SK-N-SH (cell line): ENCODE measurements around the gene LCOR. TPM values are rescaled to one million over a fixed set of nuclear protein-coding genes. Genes with fewer than 3 reads are reported as not detected.

ENCODE experiments used
- CTCF ChIA-PET: fragments of 300-600, 350-600 bp; formaldehyde crosslinking; extraction: SDS; loops from one replicate; lab custom pipeline; 2021; lab: Yijun Ruan, JAX
- POLR2A ChIA-PET: fragments of 350-600 bp; sonication (Branson Sonifier 250); formaldehyde crosslinking; extraction: SDS; loops from one replicate; lab custom pipeline; 2020; ENCODE audit warnings: antibody characterized with exemption, inconsistent platforms; lab: Yijun Ruan, JAX
- DNase-seq: peaks from one replicate; pipeline ENCODE4 v3.0.0; 2012
- H2AFZ ChIP-seq: fragments of 200-600 bp; sonication (generic); 2 replicates; pipeline ENCODE4 v1.8.1; 2016; ENCODE audit warnings: antibody characterized with exemption, mild to moderate bottlenecking, low read depth
- H3F3A ChIP-seq: fragments of 200-600 bp; sonication (generic); replicated peaks from 2 replicates; pipeline ENCODE3; 2016; ENCODE audit warnings: antibody characterized with exemption, mild to moderate bottlenecking; ENCODE audit not compliant: insufficient read depth
- H3K27ac ChIP-seq, 2 experiments: fragments of 200-500 bp in 1 of 2; fragments of 200-600 bp in 1 of 2; sonication (Bioruptor generic) in 1 of 2; sonication (generic), shearing (Covaris generic) in 1 of 2; 2 replicates each; pipeline versions ENCODE4 v1.5.1 to v1.6.1; 2014 to 2016; ENCODE audit warnings: low read depth in 2 of 2, inconsistent platforms in 1 of 2, low read length in 1 of 2, mild to moderate bottlenecking in 1 of 2, mixed read lengths in 1 of 2
- H3K27me3 ChIP-seq: fragments of 200-600 bp; sonication (generic), shearing (Covaris generic); 2 replicates; pipeline ENCODE4 v1.6.1; 2016; ENCODE audit warnings: mixed run types; ENCODE audit not compliant: insufficient read depth
- H3K36me3 ChIP-seq, 2 experiments: fragments of 200-500 bp in 1 of 2; fragments of 200-600 bp in 1 of 2; sonication (Bioruptor generic) in 1 of 2; sonication (generic) in 1 of 2; replicated peaks in 1 of 2; 2 replicates each; pipeline versions ENCODE3 to v1.5.1; 2014 to 2016; ENCODE audit warnings: low read length in 1 of 2, mild to moderate bottlenecking in 1 of 2; ENCODE audit not compliant: insufficient read depth in 2 of 2, control insufficient read depth in 1 of 2
- H3K4me1 ChIP-seq, 2 experiments: fragments of 200-500 bp in 1 of 2; fragments of 200-600 bp in 1 of 2; sonication (Bioruptor generic) in 1 of 2; sonication (generic), shearing (Covaris generic) in 1 of 2; 2 replicates each; pipeline versions ENCODE4 v1.5.1 to v1.6.1; 2014 to 2016; ENCODE audit warnings: low read depth in 1 of 2, low read length in 1 of 2, mixed run types in 1 of 2; ENCODE audit not compliant: insufficient read depth in 2 of 2, control insufficient read depth in 1 of 2
- H3K4me2 ChIP-seq: fragments of 200-600 bp; sonication (generic), shearing (Covaris generic); 2 replicates; pipeline ENCODE4 v1.6.1; 2017; ENCODE audit warnings: mixed run types
- H3K4me3 ChIP-seq, 2 experiments: fragments of 200-500 bp in 1 of 2; fragments of 200-600 bp in 1 of 2; sonication (Bioruptor generic) in 1 of 2; sonication (generic), shearing (Covaris generic) in 1 of 2; 2 replicates each; pipeline versions ENCODE4 v1.5.1 to v1.8.1; 2014 to 2016; ENCODE audit warnings: low read depth in 2 of 2, inconsistent platforms in 1 of 2, low read length in 1 of 2, mild to moderate bottlenecking in 1 of 2, mixed read lengths in 1 of 2, moderate library complexity in 1 of 2
- H3K79me2 ChIP-seq: fragments of 200-600 bp; sonication (generic); 2 replicates; pipeline ENCODE4 v1.8.1; 2017; ENCODE audit warnings: mild to moderate bottlenecking; ENCODE audit not compliant: insufficient read depth
- H3K9ac ChIP-seq: fragments of 200-600 bp; sonication (generic); 2 replicates; pipeline ENCODE4 v1.6.1; 2017; ENCODE audit warnings: mixed run types
- H3K9me2 ChIP-seq: fragments of 200-600 bp; sonication (generic); 2 replicates; pipeline ENCODE4 v1.6.1; 2017; ENCODE audit warnings: mixed run types
- H3K9me3 ChIP-seq: fragments of 200-600 bp; sonication (generic); 2 replicates; pipeline ENCODE4 v1.6.1; 2017; ENCODE audit warnings: mixed run types, mild to moderate bottlenecking, moderate library complexity
- H4K20me1 ChIP-seq: fragments of 200-600 bp; sonication (generic); 2 replicates; pipeline ENCODE4 v1.6.1; 2017; ENCODE audit warnings: mild to moderate bottlenecking, mixed run types; ENCODE audit not compliant: insufficient read depth
- ELF1 ChIP-seq: IDR thresholded peaks from 2 replicates; pipeline ENCODE4 v1.4.0; 2012
- EP300 ChIP-seq, 2 experiments: IDR thresholded peaks; 2 replicates each; pipeline versions ENCODE4 v1.4.0 to v1.6.1; 2012; ENCODE audit warnings: borderline replicate concordance in 1 of 2, low read depth in 1 of 2, low read length in 1 of 2
- FOSL2 ChIP-seq: IDR thresholded peaks from 2 replicates; pipeline ENCODE4 v1.4.0; 2012; ENCODE audit warnings: low read depth, mild to moderate bottlenecking, moderate library complexity, borderline replicate concordance
- FOXM1 ChIP-seq: IDR thresholded peaks from 2 replicates; pipeline ENCODE4 v1.4.0; 2012; ENCODE audit warnings: low read depth, mild to moderate bottlenecking
- GABPA ChIP-seq: IDR thresholded peaks from 2 replicates; pipeline ENCODE4 v1.4.0; 2012; ENCODE audit warnings: low read depth, mild to moderate bottlenecking
- GATA2 ChIP-seq: sonication (generic); formaldehyde crosslinking; IDR thresholded peaks from 2 replicates; pipeline ENCODE4 v1.5.0; 2020; ENCODE audit warnings: mild to moderate bottlenecking, missing genetic modification reagents
- JUND ChIP-seq: IDR thresholded peaks from 2 replicates; pipeline ENCODE4 v1.4.0; 2012
- MEF2A ChIP-seq: IDR thresholded peaks from 2 replicates; pipeline ENCODE4 v1.4.0; 2012; ENCODE audit warnings: low read depth, borderline replicate concordance
- NFIC ChIP-seq: IDR thresholded peaks from 2 replicates; pipeline ENCODE4 v1.4.0; 2012; ENCODE audit warnings: borderline replicate concordance
- POLR2AphosphoS5 ChIP-seq: IDR thresholded peaks from 2 replicates; pipeline ENCODE4 v1.6.1; 2012; ENCODE audit warnings: low read depth, low read length
- RCOR1 ChIP-seq: fragments of 150-350 bp; IDR thresholded peaks from 2 replicates; pipeline ENCODE4 v1.6.1; 2017; ENCODE audit warnings: antibody characterized with exemption, low read length
- RFX5 ChIP-seq: IDR thresholded peaks from 2 replicates; pipeline ENCODE4 v1.6.1; 2012; ENCODE audit warnings: mild to moderate bottlenecking, improper control_type of control experiment, low read length
- TAF1 ChIP-seq: IDR thresholded peaks from 2 replicates; pipeline ENCODE4 v1.6.1; 2012; ENCODE audit warnings: low read depth, mild to moderate bottlenecking, low read length, moderate library complexity, borderline replicate concordance
- TCF12 ChIP-seq: IDR thresholded peaks from 2 replicates; pipeline ENCODE4 v1.4.0; 2012
- TEAD4 ChIP-seq: IDR thresholded peaks from 2 replicates; pipeline ENCODE4 v1.4.0; 2012; ENCODE audit warnings: mild to moderate bottlenecking, borderline replicate concordance; ENCODE audit not compliant: insufficient read depth
- YY1 ChIP-seq: IDR thresholded peaks from 2 replicates; pipeline ENCODE4 v1.4.0; 2012; ENCODE audit warnings: low read depth, mild to moderate bottlenecking
- WGBS: methylation state at CpG from one replicate; pipeline ENCODE4 v1.1.6; 2017; ENCODE audit warnings: low lambda C conversion rate; 5-methylcytosine and 5-hydroxymethylcytosine counted together
- polyA plus RNA-seq, 3 experiments: library from polyadenylated mRNA; depleted of rRNA; stranded (reverse); fragments of >200 nt; gene quantifications; 2 replicates each; pipeline ENCODE4 v1.2.3, GENCODE V29; 2012
- TF ChIP-seq, protein P1 (sequence below): fragments of 150-350 bp; IDR thresholded peaks from 2 replicates; pipeline ENCODE4 v1.6.1; 2017; ENCODE audit warnings: antibody characterized with exemption, low read length, low read depth, borderline replicate concordance
- TF ChIP-seq, protein P2 (sequence below): IDR thresholded peaks from 2 replicates; pipeline ENCODE4 v1.6.1; 2012; ENCODE audit warnings: mild to moderate bottlenecking, low read depth, low read length, moderate library complexity
- TF ChIP-seq, protein P3 (sequence below): IDR thresholded peaks from 2 replicates; pipeline ENCODE4 v1.4.0; 2012; ENCODE audit warnings: low read depth, borderline replicate concordance
- TF ChIP-seq, protein P4 (sequence below): IDR thresholded peaks from 2 replicates; pipeline ENCODE4 v1.4.0; 2012; ENCODE audit warnings: low read depth
- TF ChIP-seq, protein P5 (sequence below): IDR thresholded peaks from 2 replicates; pipeline ENCODE4 v1.4.0; 2012; ENCODE audit warnings: low read depth, borderline replicate concordance

The LCOR gene
- polyA plus RNA-seq, 1 of the 3 experiments (the other 2 are of a cell fraction), result 1.9 TPM

DNA sequence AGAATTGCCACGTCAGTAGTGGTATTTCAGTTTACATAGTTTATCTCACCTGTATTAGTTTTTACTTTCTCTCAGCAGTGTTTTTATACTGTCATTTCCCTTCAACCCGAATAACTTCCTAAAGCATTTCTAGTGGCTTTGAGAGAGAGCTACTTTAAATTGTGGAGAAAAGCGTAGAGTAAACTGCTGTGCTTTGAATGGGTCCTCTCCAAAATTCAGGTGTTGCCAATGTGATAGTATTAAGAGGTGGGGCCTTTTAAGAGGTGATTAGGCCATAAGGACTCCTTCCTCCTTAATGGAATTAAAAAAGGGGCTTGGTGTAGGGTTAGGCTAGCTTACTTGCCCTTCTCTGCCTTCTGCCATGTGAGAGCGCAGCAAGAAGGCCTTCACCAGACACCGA lies 98.4 kb downstream of the LCOR start:
- 94% methylated on average over 5 of the region's 5 CpGs for WGBS
- TF ChIP-seq ELF1, result no peak
- TF ChIP-seq GATA2, result no peak
- TF ChIP-seq, protein P1, sequence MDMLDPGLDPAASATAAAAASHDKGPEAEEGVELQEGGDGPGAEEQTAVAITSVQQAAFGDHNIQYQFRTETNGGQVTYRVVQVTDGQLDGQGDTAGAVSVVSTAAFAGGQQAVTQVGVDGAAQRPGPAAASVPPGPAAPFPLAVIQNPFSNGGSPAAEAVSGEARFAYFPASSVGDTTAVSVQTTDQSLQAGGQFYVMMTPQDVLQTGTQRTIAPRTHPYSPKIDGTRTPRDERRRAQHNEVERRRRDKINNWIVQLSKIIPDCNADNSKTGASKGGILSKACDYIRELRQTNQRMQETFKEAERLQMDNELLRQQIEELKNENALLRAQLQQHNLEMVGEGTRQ, result no peak
- no peak for TF ChIP-seq FOSL2
- TF ChIP-seq RCOR1, result no peak
- TF ChIP-seq RFX5, result no peak
- no peak for TF ChIP-seq MEF2A
- peaks cover 78% of the 10 kb centered on the region for H3K79me2 ChIP-seq

DNA sequence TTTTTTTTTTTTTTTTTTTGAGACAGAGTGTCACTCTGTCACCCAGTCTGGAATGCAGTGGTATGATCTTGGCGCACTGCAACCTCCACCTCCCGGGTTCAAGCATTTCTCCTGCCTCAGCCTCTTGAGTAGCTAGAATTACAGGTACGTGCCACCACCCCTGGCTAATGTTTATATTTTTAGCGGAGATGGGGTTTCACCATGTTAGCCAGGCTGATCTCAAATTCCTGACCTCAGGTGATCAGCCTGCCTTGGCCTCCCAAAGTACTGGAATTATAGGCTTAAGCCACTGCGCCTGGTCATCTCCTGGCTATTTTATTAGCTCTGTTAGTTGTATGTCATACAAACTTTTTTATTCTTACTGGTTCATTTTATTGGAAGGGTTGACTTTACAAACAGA lies 103.0 kb downstream of the LCOR start:
- no peak for DNase-seq
- no peak overlapping the region for H3K27ac ChIP-seq
- H3K36me3 ChIP-seq, result peaks cover 0 to 32% of the 10 kb centered on the region in 2 experiments
- H3K9ac ChIP-seq, result no peak overlapping the region
- H3K9me3 ChIP-seq, result no peaks in the 10 kb centered on the region
- 93% methylated on average over 5 of the region's 5 CpGs for WGBS
- H3F3A ChIP-seq, result peaks cover 8% of the 10 kb centered on the region
- H3K4me3 ChIP-seq, result no peak overlapping the region
- H2AFZ ChIP-seq, result no peak overlapping the region
- no peaks in the 10 kb centered on the region for H3K27me3 ChIP-seq
- no peaks in the 10 kb centered on the region for H3K9me2 ChIP-seq
- H3K4me1 ChIP-seq, result no peaks in the 10 kb centered on the region
- ChIA-PET POLR2A (no interaction called here), CTCF (interaction anchor here (1.2 kb wide), 1 partner anchor 565 kb away, joined by 3 read pairs; no protein-coding TSS in a partner anchor)
- H3K4me2 ChIP-seq, result no peak overlapping the region
- H3K79me2 ChIP-seq, result peaks cover 49% of the 10 kb centered on the region
- H4K20me1 ChIP-seq, result no peaks in the 10 kb centered on the region; the same call in 1 of the 2 replicates
- TF ChIP-seq, protein P2, sequence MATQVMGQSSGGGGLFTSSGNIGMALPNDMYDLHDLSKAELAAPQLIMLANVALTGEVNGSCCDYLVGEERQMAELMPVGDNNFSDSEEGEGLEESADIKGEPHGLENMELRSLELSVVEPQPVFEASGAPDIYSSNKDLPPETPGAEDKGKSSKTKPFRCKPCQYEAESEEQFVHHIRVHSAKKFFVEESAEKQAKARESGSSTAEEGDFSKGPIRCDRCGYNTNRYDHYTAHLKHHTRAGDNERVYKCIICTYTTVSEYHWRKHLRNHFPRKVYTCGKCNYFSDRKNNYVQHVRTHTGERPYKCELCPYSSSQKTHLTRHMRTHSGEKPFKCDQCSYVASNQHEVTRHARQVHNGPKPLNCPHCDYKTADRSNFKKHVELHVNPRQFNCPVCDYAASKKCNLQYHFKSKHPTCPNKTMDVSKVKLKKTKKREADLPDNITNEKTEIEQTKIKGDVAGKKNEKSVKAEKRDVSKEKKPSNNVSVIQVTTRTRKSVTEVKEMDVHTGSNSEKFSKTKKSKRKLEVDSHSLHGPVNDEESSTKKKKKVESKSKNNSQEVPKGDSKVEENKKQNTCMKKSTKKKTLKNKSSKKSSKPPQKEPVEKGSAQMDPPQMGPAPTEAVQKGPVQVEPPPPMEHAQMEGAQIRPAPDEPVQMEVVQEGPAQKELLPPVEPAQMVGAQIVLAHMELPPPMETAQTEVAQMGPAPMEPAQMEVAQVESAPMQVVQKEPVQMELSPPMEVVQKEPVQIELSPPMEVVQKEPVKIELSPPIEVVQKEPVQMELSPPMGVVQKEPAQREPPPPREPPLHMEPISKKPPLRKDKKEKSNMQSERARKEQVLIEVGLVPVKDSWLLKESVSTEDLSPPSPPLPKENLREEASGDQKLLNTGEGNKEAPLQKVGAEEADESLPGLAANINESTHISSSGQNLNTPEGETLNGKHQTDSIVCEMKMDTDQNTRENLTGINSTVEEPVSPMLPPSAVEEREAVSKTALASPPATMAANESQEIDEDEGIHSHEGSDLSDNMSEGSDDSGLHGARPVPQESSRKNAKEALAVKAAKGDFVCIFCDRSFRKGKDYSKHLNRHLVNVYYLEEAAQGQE, result no peak
- TF ChIP-seq, protein P3, sequence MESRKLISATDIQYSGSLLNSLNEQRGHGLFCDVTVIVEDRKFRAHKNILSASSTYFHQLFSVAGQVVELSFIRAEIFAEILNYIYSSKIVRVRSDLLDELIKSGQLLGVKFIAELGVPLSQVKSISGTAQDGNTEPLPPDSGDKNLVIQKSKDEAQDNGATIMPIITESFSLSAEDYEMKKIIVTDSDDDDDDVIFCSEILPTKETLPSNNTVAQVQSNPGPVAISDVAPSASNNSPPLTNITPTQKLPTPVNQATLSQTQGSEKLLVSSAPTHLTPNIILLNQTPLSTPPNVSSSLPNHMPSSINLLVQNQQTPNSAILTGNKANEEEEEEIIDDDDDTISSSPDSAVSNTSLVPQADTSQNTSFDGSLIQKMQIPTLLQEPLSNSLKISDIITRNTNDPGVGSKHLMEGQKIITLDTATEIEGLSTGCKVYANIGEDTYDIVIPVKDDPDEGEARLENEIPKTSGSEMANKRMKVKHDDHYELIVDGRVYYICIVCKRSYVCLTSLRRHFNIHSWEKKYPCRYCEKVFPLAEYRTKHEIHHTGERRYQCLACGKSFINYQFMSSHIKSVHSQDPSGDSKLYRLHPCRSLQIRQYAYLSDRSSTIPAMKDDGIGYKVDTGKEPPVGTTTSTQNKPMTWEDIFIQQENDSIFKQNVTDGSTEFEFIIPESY, result no peak
- TF ChIP-seq TAF1, result no peak
- no peak for TF ChIP-seq FOXM1
- TF ChIP-seq, protein P4, sequence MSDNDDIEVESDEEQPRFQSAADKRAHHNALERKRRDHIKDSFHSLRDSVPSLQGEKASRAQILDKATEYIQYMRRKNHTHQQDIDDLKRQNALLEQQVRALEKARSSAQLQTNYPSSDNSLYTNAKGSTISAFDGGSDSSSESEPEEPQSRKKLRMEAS, result no peak
- no peak for TF ChIP-seq TEAD4
- no peak for TF ChIP-seq EP300 (IDR thresholded peaks at IDR 0.05; ENCODE audit: borderline replicate concordance in 1 of 2, low read depth in 1 of 2, low read length in 1 of 2)
- TF ChIP-seq JUND, result no peak
- no peak for TF ChIP-seq POLR2AphosphoS5
- no peak for TF ChIP-seq GABPA
- no peak for TF ChIP-seq YY1
- TF ChIP-seq TCF12, result no peak
- TF ChIP-seq GATA2, result no peak
- TF ChIP-seq NFIC, result no peak
- TF ChIP-seq MEF2A, result no peak
- TF ChIP-seq, protein P5, sequence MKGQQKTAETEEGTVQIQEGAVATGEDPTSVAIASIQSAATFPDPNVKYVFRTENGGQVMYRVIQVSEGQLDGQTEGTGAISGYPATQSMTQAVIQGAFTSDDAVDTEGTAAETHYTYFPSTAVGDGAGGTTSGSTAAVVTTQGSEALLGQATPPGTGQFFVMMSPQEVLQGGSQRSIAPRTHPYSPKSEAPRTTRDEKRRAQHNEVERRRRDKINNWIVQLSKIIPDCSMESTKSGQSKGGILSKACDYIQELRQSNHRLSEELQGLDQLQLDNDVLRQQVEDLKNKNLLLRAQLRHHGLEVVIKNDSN, result no peak

More for the DNA sequence above, 98.4 kb downstream of the LCOR start:
- no peaks in the 10 kb centered on the region for H3K9me2 ChIP-seq
- no peak overlapping the region for H3K4me2 ChIP-seq
- no peaks in the 10 kb centered on the region for H3K9me3 ChIP-seq
- H3K4me3 ChIP-seq, result no peak overlapping the region
- no peak for DNase-seq
- no peaks in the 10 kb centered on the region for H3K27me3 ChIP-seq
- POLR2A ChIA-PET, result no interaction called here
- CTCF ChIA-PET, result interaction anchor here (1.1 to 1.5 kb wide), 3 partner anchors 11 to 20 kb away, joined by 3 to 5 read pairs (median 5); no protein-coding TSS in a partner anchor
- H3K36me3 ChIP-seq, result peaks cover 8 to 48% of the 10 kb centered on the region in 2 experiments
- no peak overlapping the region for H2AFZ ChIP-seq
- no peaks in the 10 kb centered on the region; the same call in 1 of the 2 replicates for H4K20me1 ChIP-seq
- no peak overlapping the region for H3K9ac ChIP-seq
- no peak overlapping the region for H3K27ac ChIP-seq
- H3F3A ChIP-seq, result peaks cover 8% of the 10 kb centered on the region
- H3K4me1 ChIP-seq, result no peaks in the 10 kb centered on the region
